K562 (cell line): ENCODE results near the gene GMIP. TPM values are rescaled to one million over a fixed set of nuclear protein-coding genes. Genes with fewer than 3 reads are reported as not detected.
A peak's percentile ranks its signal among the peaks of the same experiment; 100 is the strongest.

ENCODE experiments used
- ATAC-seq: fragments of 200-7000 bp; cut with Tn5 transposase; 3 replicates; pipeline ENCODE4 v1.9.1; 2020; ENCODE audit warnings: moderate library complexity
- BruUV-seq: library from RNA; stranded (reverse); fragments of 400-500 nt; replicated peaks from 2 replicates; lab custom pipeline; 2021; lab: Mats Ljungman, UMichigan
- CTCF ChIA-PET: fragments of 300-600 bp; formaldehyde crosslinking; extraction: SDS; loops from one replicate; lab custom pipeline; 2021; ENCODE audit warnings: low intra/inter-chr PET ratio; lab: Yijun Ruan, JAX
- POLR2A ChIA-PET: fragments of 300-600, 350-650 bp; sonication (Branson Sonifier 250); formaldehyde crosslinking; extraction: SDS; loops from one replicate; lab custom pipeline; 2021; ENCODE audit warnings: antibody characterized with exemption, inconsistent platforms; lab: Yijun Ruan, JAX
- DNase-seq, 4 experiments: peaks; one replicate each; pipeline versions ENCODE4 v3.0.0 to v3.0.0-alpha.2; 2011 to 2018; ENCODE audit warnings: low spot score in 3 of 4, mixed read lengths in 3 of 4; ENCODE audit errors: extremely low read depth in 1 of 4
- FAIRE-seq: peaks from 2 replicates; lab custom pipeline; 2011; peaks lifted over from hg19 to GRCh38; lab: Jason Lieb, UNC
- H2AFZ ChIP-seq: 2 replicates; pipeline ENCODE4 v1.6.0; 2011; ENCODE audit warnings: low read depth, low read length, control low read depth, inconsistent platforms
- H3K27ac ChIP-seq: fragments of 200-600 bp; 3 replicates; pipeline ENCODE4 v1.8.0; 2011; ENCODE audit warnings: low read depth, mild to moderate bottlenecking, control low read depth, inconsistent platforms, low read length, moderate library complexity, mixed read lengths; ENCODE audit errors: extremely low read depth
- H3K27me3 ChIP-seq, 2 experiments: fragments of 300-600 bp in 1 of 2; 2 replicates in 1 of 2; 3 replicates in 1 of 2; pipeline versions ENCODE4 v1.6.0 to v1.8.0; 2011; ENCODE audit warnings: inconsistent platforms in 2 of 2, low read length in 2 of 2, mild to moderate bottlenecking in 1 of 2, mixed read lengths in 1 of 2, moderate library complexity in 1 of 2; ENCODE audit not compliant: control insufficient read depth in 2 of 2, insufficient read depth in 2 of 2
- H3K36me3 ChIP-seq: fragments of 300-600 bp; 3 replicates; pipeline ENCODE4 v1.8.0; 2011; ENCODE audit warnings: mild to moderate bottlenecking, low read length, inconsistent platforms; ENCODE audit not compliant: control insufficient read depth, insufficient read depth
- H3K4me1 ChIP-seq, 2 experiments: fragments of 200-600 bp in 1 of 2; replicated peaks in 1 of 2; 2 replicates in 1 of 2; 3 replicates in 1 of 2; pipeline versions ENCODE4 v1.5.1 to v1.8.0; 2011; ENCODE audit warnings: inconsistent platforms in 2 of 2, low read length in 2 of 2, mild to moderate bottlenecking in 1 of 2, mixed read lengths in 1 of 2, moderate library complexity in 1 of 2; ENCODE audit not compliant: control insufficient read depth in 2 of 2, insufficient read depth in 2 of 2
- H3K4me2 ChIP-seq: 2 replicates; pipeline ENCODE4 v1.6.1; 2011; ENCODE audit warnings: low read length, control low read depth, inconsistent platforms, mixed read lengths; ENCODE audit not compliant: insufficient read depth
- H3K4me3 ChIP-seq: fragments of 200-600 bp; sonication (generic), shearing (Covaris generic); 2 replicates; pipeline ENCODE4 v1.5.1; 2016; ENCODE audit warnings: control low read depth, inconsistent platforms
- H3K79me2 ChIP-seq: fragments of 200-600 bp; 3 replicates; pipeline ENCODE4 v1.8.0; 2011; ENCODE audit warnings: low read length, inconsistent platforms; ENCODE audit not compliant: control insufficient read depth, insufficient read depth
- H3K9ac ChIP-seq, 2 experiments: 2 replicates each; pipeline versions ENCODE4 v1.6.0 to v1.6.1; 2011; ENCODE audit warnings: low read depth in 2 of 2, low read length in 2 of 2, control low read depth in 1 of 2, inconsistent platforms in 1 of 2, mild to moderate bottlenecking in 1 of 2, mixed read lengths in 1 of 2; ENCODE audit not compliant: insufficient read depth in 1 of 2
- H3K9me1 ChIP-seq: one replicate; pipeline ENCODE4 v1.6.0; 2011; ENCODE audit warnings: inconsistent platforms, mild to moderate bottlenecking, low read length, moderate library complexity; ENCODE audit not compliant: control insufficient read depth, insufficient read depth
- H3K9me3 ChIP-seq: replicated peaks from 2 replicates; pipeline ENCODE4 v1.5.1; 2011; ENCODE audit warnings: low read depth, low read length, inconsistent platforms; ENCODE audit not compliant: control insufficient read depth, insufficient read depth
- H4K20me1 ChIP-seq: replicated peaks from 2 replicates; pipeline ENCODE4 v1.6.1; 2011; ENCODE audit warnings: low read length, inconsistent platforms, mixed read lengths; ENCODE audit not compliant: control insufficient read depth, insufficient read depth
- CBX1 ChIP-seq: sonication (generic); IDR thresholded peaks from 2 replicates; pipeline ENCODE4 v1.6.1; 2016; ENCODE audit warnings: antibody characterized with exemption, low read depth, mild to moderate bottlenecking
- CHD4 ChIP-seq: fragments of 200-600 bp; sonication (generic); IDR thresholded peaks from 3 replicates; pipeline ENCODE4 v1.6.1; 2012; ENCODE audit warnings: low read depth, mild to moderate bottlenecking, mixed read lengths, low read length, inconsistent platforms; ENCODE audit not compliant: insufficient read depth, insufficient replicate concordance, poor library complexity, severe bottlenecking
- E2F1 ChIP-seq: sonication (generic); formaldehyde crosslinking; IDR thresholded peaks from 2 replicates; pipeline ENCODE4 v1.8.1; 2023; ENCODE audit warnings: mild to moderate bottlenecking, missing genetic modification reagents, moderate library complexity
- FOXO4 ChIP-seq: fragments of 450-650 bp; formaldehyde crosslinking; IDR thresholded peaks from 2 replicates; pipeline ENCODE4 v1.4.0; 2020; ENCODE audit warnings: mild to moderate bottlenecking, moderate library complexity
- HMGN3 ChIP-seq: IDR thresholded peaks from 2 replicates; pipeline ENCODE4 v1.6.1; 2011; ENCODE audit warnings: borderline replicate concordance, low read depth, mild to moderate bottlenecking, mixed read lengths, low read length; ENCODE audit not compliant: insufficient read length; ENCODE audit errors: extremely low read depth
- NUFIP1 ChIP-seq: fragments of 450-650 bp; IDR thresholded peaks from 2 replicates; pipeline ENCODE4 v1.6.1; 2018; ENCODE audit not compliant: partially characterized antibody
- TCF7L2 ChIP-seq: fragments of 150-350 bp; IDR thresholded peaks from 2 replicates; pipeline ENCODE4 v1.6.1; 2016; ENCODE audit warnings: low read depth, mild to moderate bottlenecking, low read length, moderate library complexity
- ZNF12 ChIP-seq: sonication (generic); formaldehyde crosslinking; IDR thresholded peaks from 2 replicates; pipeline ENCODE4 v1.4.0; 2020; ENCODE audit warnings: mild to moderate bottlenecking, missing genetic modification reagents
- ZNF174 ChIP-seq: fragments of 250-450 bp; sonication (Bioruptor Pico); IDR thresholded peaks from 2 replicates; pipeline ENCODE4 v1.4.0; 2020; ENCODE audit warnings: mild to moderate bottlenecking
- ZNF197 ChIP-seq: fragments of 200-800 bp; sonication (Bioruptor generic); IDR thresholded peaks from 2 replicates; pipeline ENCODE4 v1.6.1; 2016; ENCODE audit warnings: low read depth, missing genetic modification characterization, missing compliant biosample characterization
- ZNF592 ChIP-seq: fragments of 450-650 bp; IDR thresholded peaks from 2 replicates; pipeline ENCODE4 v1.6.1; 2017; ENCODE audit warnings: antibody characterized with exemption, mild to moderate bottlenecking
- WGBS: fragments of 100-300 bp; shearing (Covaris generic); methylation state at CpG from one replicate; pipeline ENCODE4 v1.1.6; 2016; ENCODE audit warnings: low coverage, mixed read lengths; ENCODE audit not compliant: insufficient coverage; ENCODE audit errors: missing lambda C conversion rate; 5-methylcytosine and 5-hydroxymethylcytosine counted together
- in situ Hi-C: fragments of 300-500 bp; cut with MboI; formaldehyde crosslinking; loops from 4 replicates; pipeline ENCODE4 v1.15.0; 2018; ENCODE audit warnings: inconsistent platforms, mixed read lengths
- intact Hi-C: fragments of 100-400 bp; cut with micrococcal nuclease; formaldehyde crosslinking; loops from 2 replicates; pipeline ENCODE4 v1.14.2; 2022
- polyA plus RNA-seq, 8 experiments: library from polyadenylated mRNA; depleted of rRNA in 4 of 8; stranded (reverse) in 5 of 8; unstranded in 3 of 8; fragments of >200 nt; fragmentation: Nextera tagmentation in 2 of 8; fragmentation: Illumina TruSeq in 1 of 8; extraction: Ambion mirVana in 2 of 8; extraction: Trizol in 1 of 8; gene quantifications; 2 replicates each; pipeline versions ENCODE4 v1.2.1 to v1.2.3, GENCODE V29; 2011 to 2014; ENCODE audit warnings: inconsistent platforms in 1 of 8, missing spikeins in 1 of 8
- total RNA-seq, 7 experiments: library from RNA; depleted of rRNA in 6 of 7; stranded (reverse); fragments of >200 nt in 6 of 7; fragmentation: Illumina TruSeq in 2 of 7; extraction: Trizol in 2 of 7; gene quantifications; 2 replicates each; pipeline versions ENCODE4 v1.2.1 to v1.2.3, GENCODE V29; 2011 to 2021; ENCODE audit warnings: low replicate concordance in 1 of 7
- TF ChIP-seq, protein P1 (sequence below): fragments of 450-650 bp; IDR thresholded peaks from 2 replicates; pipeline ENCODE4 v1.6.1; 2014; ENCODE audit warnings: low read depth, mild to moderate bottlenecking, moderate library complexity, borderline replicate concordance

Gene GMIP
- total and polyA plus RNA-seq, 9 of the 15 experiments (the other 6 are each of a cell fraction or from before 2014, with no cell fraction given): 0.14 to 15.8 (median 3.2) TPM

DNA sequence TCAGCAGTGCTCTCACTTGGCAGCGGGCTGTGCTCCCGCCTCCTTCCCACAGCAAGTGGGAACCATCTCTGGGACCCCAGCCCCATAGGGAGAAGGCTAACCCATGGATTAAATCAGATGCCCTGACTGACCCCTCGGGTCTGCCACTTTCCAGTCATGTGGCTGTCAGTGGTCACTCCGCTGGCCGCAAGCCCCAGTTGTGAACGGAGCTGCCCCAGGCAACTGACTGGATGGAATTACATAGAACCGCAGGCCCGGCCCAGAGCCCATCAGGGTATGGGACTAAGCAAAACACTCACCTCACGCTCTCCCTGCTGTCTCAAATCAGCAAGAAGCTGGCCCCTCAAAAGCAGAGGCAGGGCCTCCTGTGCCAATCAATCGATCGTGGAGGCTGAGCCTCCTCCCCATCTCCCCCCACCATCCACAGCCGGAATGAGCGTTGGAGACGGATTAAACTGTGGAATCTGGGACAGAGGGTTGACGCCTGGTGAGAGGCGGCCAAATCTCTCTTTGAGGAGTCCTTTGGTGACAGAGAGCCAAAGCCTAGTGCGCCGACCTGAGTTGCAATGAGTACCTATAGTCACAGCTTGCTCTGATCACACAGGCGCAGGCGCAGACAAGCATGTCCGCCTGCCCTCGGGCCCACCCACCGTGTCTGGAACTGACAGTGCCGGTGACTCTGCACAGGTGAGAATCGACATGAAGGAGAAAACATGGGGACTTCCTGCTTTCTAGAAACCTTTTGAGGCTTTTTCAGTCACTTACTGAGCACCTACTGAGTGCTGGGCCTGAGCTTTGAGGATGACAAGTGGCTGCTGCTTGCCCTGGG lies 63.7 kb downstream of the GMIP start:
- no peaks in the 10 kb centered on the region; a peak in 1 of 5 replicates for H3K27me3 ChIP-seq
- no peak overlapping the region for H3K27ac ChIP-seq
- no peaks in the 10 kb centered on the region for H4K20me1 ChIP-seq
- WGBS: 39% methylated on average over 25 of the region's 25 CpGs
- H3K79me2 ChIP-seq: no peaks in the 10 kb centered on the region
- no peak overlapping the region for H3K4me2 ChIP-seq
- no peak; the same call in 1 of the 3 replicates for ATAC-seq
- in situ Hi-C loops: no loop called here
- H2AFZ ChIP-seq: no peak overlapping the region
- no peak for FAIRE-seq
- ChIA-PET POLR2A (no interaction called here), CTCF (no interaction called here)
- no peaks in the 10 kb centered on the region for H3K36me3 ChIP-seq
- H3K9ac ChIP-seq: peak overlapping the region in 1 of 2 experiments; percentile 56; a peak in 1 of 4 replicates
- no peaks in the 10 kb centered on the region for H3K9me1 ChIP-seq
- no TSS peak for BruUV-seq
- H3K4me1 ChIP-seq: no peaks in the 10 kb centered on the region; a peak in 1 of 5 replicates
- no peak for DNase-seq
- intact Hi-C loops: no loop called here
- H3K9me3 ChIP-seq: no peaks in the 10 kb centered on the region
- H3K4me3 ChIP-seq: no peak overlapping the region
- TF ChIP-seq E2F1 (CRISPR knock-in tag) (no peak), ZNF12 (CRISPR knock-in tag) (no peak), HMGN3 (no peak), FOXO4 (CRISPR knock-in tag) (no peak), CHD4 (no peak), ZNF197 (CRISPR knock-in tag) (no peak), ZNF592 (no peak), TCF7L2 (no peak), ZNF174 (no peak), CBX1 (no peak), NUFIP1 (no peak)
- TF ChIP-seq, protein P1, sequence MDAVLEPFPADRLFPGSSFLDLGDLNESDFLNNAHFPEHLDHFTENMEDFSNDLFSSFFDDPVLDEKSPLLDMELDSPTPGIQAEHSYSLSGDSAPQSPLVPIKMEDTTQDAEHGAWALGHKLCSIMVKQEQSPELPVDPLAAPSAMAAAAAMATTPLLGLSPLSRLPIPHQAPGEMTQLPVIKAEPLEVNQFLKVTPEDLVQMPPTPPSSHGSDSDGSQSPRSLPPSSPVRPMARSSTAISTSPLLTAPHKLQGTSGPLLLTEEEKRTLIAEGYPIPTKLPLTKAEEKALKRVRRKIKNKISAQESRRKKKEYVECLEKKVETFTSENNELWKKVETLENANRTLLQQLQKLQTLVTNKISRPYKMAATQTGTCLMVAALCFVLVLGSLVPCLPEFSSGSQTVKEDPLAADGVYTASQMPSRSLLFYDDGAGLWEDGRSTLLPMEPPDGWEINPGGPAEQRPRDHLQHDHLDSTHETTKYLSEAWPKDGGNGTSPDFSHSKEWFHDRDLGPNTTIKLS: no peak
